Keratinocyte (primary cell): ENCODE results near the gene KHDC1L. TPM values are rescaled to one million over a fixed set of nuclear protein-coding genes. Genes with fewer than 3 reads are reported as not detected.

Experiments used
- DNase-seq: peaks from one replicate; pipeline ENCODE4 v3.0.0-alpha.2; 2011; ENCODE audit warnings: low read depth, missing footprints, low spot score
- FAIRE-seq: peaks from 2 replicates; lab custom pipeline; 2011; peaks lifted over from hg19 to GRCh38; lab: Jason Lieb, UNC
- H2AFZ ChIP-seq: 2 replicates; pipeline ENCODE4 v1.6.0; 2012; ENCODE audit warnings: low read length, control low read depth, inconsistent platforms; ENCODE audit not compliant: control insufficient read depth
- H3K27ac ChIP-seq: 2 replicates; pipeline ENCODE4 v1.5.1; 2011; ENCODE audit warnings: low read length; ENCODE audit not compliant: control insufficient read depth, insufficient read depth
- H3K27me3 ChIP-seq: 3 replicates; pipeline ENCODE4 v1.6.0; 2011; ENCODE audit warnings: low read length; ENCODE audit not compliant: control insufficient read depth, insufficient read depth; ENCODE audit errors: extremely low read depth
- H3K36me3 ChIP-seq, 2 experiments: 2 replicates in 1 of 2; 3 replicates in 1 of 2; pipeline ENCODE4 v1.5.1; 2011; ENCODE audit warnings: low read length in 2 of 2, mild to moderate bottlenecking in 1 of 2; ENCODE audit not compliant: control insufficient read depth in 2 of 2, insufficient read depth in 2 of 2; ENCODE audit errors: extremely low read depth in 1 of 2
- H3K4me1 ChIP-seq: 3 replicates; pipeline ENCODE4 v1.5.1; 2011; ENCODE audit warnings: low read length; ENCODE audit not compliant: control insufficient read depth, insufficient read depth; ENCODE audit errors: extremely low read depth
- H3K4me2 ChIP-seq: 3 replicates; pipeline ENCODE4 v1.6.0; 2011; ENCODE audit warnings: low read depth, low read length; ENCODE audit not compliant: control insufficient read depth, insufficient read depth; ENCODE audit errors: extremely low read depth
- H3K4me3 ChIP-seq, 3 experiments: fragments of 200-600 bp in 1 of 3; sonication (generic) in 1 of 3; 2 replicates in 2 of 3; 3 replicates in 1 of 3; pipeline ENCODE4 v1.5.1; 2011 to 2016; ENCODE audit warnings: low read length in 3 of 3, mild to moderate bottlenecking in 3 of 3, control low read depth in 2 of 3, inconsistent platforms in 1 of 3, low read depth in 1 of 3, mixed read lengths in 1 of 3, mixed run types in 1 of 3, moderate library complexity in 1 of 3; ENCODE audit not compliant: control insufficient read depth in 2 of 3, insufficient read depth in 2 of 3; ENCODE audit errors: extremely low read depth in 1 of 3
- H3K79me2 ChIP-seq: 2 replicates; pipeline ENCODE4 v1.6.0; 2012; ENCODE audit warnings: low read length; ENCODE audit not compliant: control insufficient read depth, insufficient read depth
- H3K9ac ChIP-seq: 3 replicates; pipeline ENCODE4 v1.6.0; 2011; ENCODE audit warnings: low read length; ENCODE audit not compliant: control insufficient read depth, insufficient read depth; ENCODE audit errors: extremely low read depth
- H3K9me1 ChIP-seq: 3 replicates; pipeline ENCODE4 v1.6.0; 2011; ENCODE audit warnings: low read length; ENCODE audit not compliant: control insufficient read depth, insufficient read depth; ENCODE audit errors: extremely low read depth
- H3K9me3 ChIP-seq: 2 replicates; pipeline ENCODE4 v1.5.1; 2012; ENCODE audit warnings: low read depth, low read length; ENCODE audit not compliant: control insufficient read depth
- H4K20me1 ChIP-seq: 3 replicates; pipeline ENCODE4 v1.6.0; 2011; ENCODE audit warnings: low read length; ENCODE audit not compliant: control insufficient read depth, insufficient read depth; ENCODE audit errors: extremely low read depth
- EZH2 ChIP-seq: IDR thresholded peaks from one replicate; pipeline ENCODE4 v1.6.1; 2012; ENCODE audit warnings: inconsistent platforms, mild to moderate bottlenecking, low read length, moderate library complexity
- dilution Hi-C: fragments of 300-500 bp; cut with MboI; formaldehyde crosslinking; loops from one replicate; pipeline ENCODE4 v1.7.0; 2020; ENCODE audit warnings: low sequenced_read_pairs; ENCODE audit not compliant: extremely low pct_ligation_motif_present
- polyA plus RNA-seq, 5 experiments: library from polyadenylated mRNA; depleted of rRNA in 3 of 5; stranded (reverse) in 3 of 5; stranded (forward) in 1 of 5; unstranded in 1 of 5; fragments of >200 nt; gene quantifications; 1 replicate in 1 of 5; 2 replicates in 3 of 5; 3 replicates in 1 of 5; pipeline versions ENCODE4 v1.2.1 to v1.2.3, GENCODE V29; 2011 to 2012; ENCODE audit warnings: missing spikeins in 2 of 5, low read depth in 1 of 5, low replicate concordance in 1 of 5
- TF ChIP-seq, protein P1 (sequence below), 3 experiments: IDR thresholded peaks in 1 of 3; conservative IDR thresholded peaks in 1 of 3; optimal IDR thresholded peaks in 1 of 3; 2 replicates in 2 of 3; 3 replicates in 1 of 3; pipeline versions ENCODE3 to v1.5.1; 2011; ENCODE audit warnings: low read length in 3 of 3, mild to moderate bottlenecking in 3 of 3, moderate library complexity in 2 of 3, control low read depth in 1 of 3, inconsistent platforms in 1 of 3; ENCODE audit not compliant: insufficient read depth in 2 of 3; ENCODE audit errors: extremely low read depth in 1 of 3

The KHDC1L gene
- polyA plus RNA-seq, 1 donor (not counting 4 experiments of a cell fraction or from before 2014, with no cell fraction given): not detected

DNA sequence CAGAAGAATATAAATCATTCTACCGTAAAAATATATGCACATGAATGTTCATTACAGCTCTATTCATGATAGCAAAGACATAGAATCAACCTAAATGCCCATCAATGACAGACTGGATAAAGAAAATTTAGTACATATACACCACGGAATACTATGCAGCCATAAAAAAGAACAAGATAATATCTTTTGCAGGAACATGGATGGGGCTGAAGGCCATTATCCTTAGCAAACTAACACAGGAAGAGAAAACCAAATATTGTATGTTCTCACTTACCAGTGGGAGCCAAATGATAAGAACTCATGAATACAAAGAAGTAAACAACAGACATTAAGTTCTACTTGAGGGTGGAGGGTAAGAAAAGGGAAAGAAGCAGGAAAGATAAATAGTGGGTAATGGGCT lies 8.4 kb downstream of the KHDC1L start:
- Histone ChIP-seq H2AFZ (no peak overlapping the region), H3K79me2 (no peaks in the 10 kb centered on the region), H3K9me3 (no peaks in the 10 kb centered on the region), H3K27ac (no peak overlapping the region), H3K4me3 (no peak overlapping the region), H3K36me3 (no peaks in the 10 kb centered on the region), H3K4me1 (no peaks in the 10 kb centered on the region), H4K20me1 (no peaks in the 10 kb centered on the region), H3K4me2 (no peak overlapping the region), H3K9me1 (no peaks in the 10 kb centered on the region), H3K27me3 (no peaks in the 10 kb centered on the region), H3K9ac (no peak overlapping the region)
- TF ChIP-seq, protein P1, sequence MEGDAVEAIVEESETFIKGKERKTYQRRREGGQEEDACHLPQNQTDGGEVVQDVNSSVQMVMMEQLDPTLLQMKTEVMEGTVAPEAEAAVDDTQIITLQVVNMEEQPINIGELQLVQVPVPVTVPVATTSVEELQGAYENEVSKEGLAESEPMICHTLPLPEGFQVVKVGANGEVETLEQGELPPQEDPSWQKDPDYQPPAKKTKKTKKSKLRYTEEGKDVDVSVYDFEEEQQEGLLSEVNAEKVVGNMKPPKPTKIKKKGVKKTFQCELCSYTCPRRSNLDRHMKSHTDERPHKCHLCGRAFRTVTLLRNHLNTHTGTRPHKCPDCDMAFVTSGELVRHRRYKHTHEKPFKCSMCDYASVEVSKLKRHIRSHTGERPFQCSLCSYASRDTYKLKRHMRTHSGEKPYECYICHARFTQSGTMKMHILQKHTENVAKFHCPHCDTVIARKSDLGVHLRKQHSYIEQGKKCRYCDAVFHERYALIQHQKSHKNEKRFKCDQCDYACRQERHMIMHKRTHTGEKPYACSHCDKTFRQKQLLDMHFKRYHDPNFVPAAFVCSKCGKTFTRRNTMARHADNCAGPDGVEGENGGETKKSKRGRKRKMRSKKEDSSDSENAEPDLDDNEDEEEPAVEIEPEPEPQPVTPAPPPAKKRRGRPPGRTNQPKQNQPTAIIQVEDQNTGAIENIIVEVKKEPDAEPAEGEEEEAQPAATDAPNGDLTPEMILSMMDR (optimal IDR thresholded peaks at IDR 0.05 in 1 of 3, IDR thresholded peaks at IDR 0.05 in 1 of 3, conservative IDR thresholded peaks at IDR 0.05 in 1 of 3; ENCODE audit: extremely low read depth in 1 of 3, insufficient read depth in 2 of 3, low read length in 3 of 3): no peak
- no peak for TF ChIP-seq EZH2
- dilution Hi-C loops: no loop called here
- no peak for FAIRE-seq
- no peak for DNase-seq

DNA sequence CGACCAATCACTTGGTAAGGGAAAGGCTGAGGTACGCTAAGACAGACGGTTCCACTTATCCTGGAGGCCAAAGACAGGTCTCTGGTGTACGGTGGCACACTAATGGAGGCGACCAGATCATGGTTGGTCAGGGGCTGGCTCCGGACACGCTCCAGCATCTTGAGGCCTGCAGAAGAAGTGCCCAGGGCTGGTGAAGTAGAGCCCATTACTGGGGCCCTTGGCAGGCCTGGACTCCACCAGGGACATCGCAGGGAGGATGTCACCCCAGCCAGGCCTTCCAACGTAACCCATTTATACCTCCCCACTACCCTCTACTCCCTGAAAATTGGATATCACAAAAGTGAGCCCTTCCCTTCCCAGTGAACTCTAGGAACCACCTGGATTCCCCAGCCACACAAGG lies 16.2 kb downstream of the KHDC1L start:
- FAIRE-seq (no peak), DNase-seq (no peak)
- H3K79me2 ChIP-seq: no peaks in the 10 kb centered on the region
- no peak overlapping the region for H3K27ac ChIP-seq
- no peak overlapping the region for H3K4me3 ChIP-seq
- no peaks in the 10 kb centered on the region for H3K36me3 ChIP-seq
- no peaks in the 10 kb centered on the region for H4K20me1 ChIP-seq
- no peaks in the 10 kb centered on the region for H3K9me1 ChIP-seq
- dilution Hi-C loops: no loop called here
- no peaks in the 10 kb centered on the region for H3K4me1 ChIP-seq
- H2AFZ ChIP-seq: no peak overlapping the region
- H3K9ac ChIP-seq: no peak overlapping the region
- H3K4me2 ChIP-seq: no peak overlapping the region
- H3K27me3 ChIP-seq: no peaks in the 10 kb centered on the region
- no peaks in the 10 kb centered on the region for H3K9me3 ChIP-seq
- TF ChIP-seq, protein P1 (optimal IDR thresholded peaks at IDR 0.05 in 1 of 3, IDR thresholded peaks at IDR 0.05 in 1 of 3, conservative IDR thresholded peaks at IDR 0.05 in 1 of 3; ENCODE audit: extremely low read depth in 1 of 3, insufficient read depth in 2 of 3, low read length in 3 of 3): no peak
- TF ChIP-seq EZH2: no peak
